Measurements from ENCODE around the gene COL9A1.

DNA sequence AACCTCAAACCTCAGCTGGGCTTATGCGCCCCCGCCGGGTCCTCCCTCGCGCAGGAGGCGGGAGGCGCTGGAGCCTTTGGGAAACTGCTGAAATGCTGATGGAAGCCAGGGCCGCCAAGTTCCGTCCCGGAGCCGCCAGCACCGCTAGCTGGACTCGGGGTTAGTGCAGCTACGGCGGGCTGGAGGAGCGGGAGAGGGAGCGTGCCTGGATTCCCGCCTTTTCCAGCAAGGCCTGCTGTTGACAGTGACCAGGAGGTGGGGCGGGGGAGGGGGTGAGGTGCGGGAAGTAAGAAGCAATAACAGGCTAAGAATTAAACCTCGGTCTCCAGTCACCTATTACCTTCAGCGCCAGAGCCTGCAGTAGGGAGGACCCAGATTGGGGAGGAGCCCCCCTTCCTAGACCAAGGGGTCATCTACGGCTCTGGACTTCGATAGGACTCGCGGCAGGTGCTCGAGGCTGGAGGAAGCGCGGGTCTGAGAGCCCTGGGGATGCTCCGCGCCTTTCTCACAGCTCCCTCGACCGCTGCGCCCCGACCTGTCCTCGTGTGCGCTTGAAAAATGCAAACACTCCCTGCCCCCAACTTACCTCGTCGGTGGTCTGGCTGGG lies 20.5 kb downstream of the COL9A1 start:
- TF ChIP-seq, protein P1, sequence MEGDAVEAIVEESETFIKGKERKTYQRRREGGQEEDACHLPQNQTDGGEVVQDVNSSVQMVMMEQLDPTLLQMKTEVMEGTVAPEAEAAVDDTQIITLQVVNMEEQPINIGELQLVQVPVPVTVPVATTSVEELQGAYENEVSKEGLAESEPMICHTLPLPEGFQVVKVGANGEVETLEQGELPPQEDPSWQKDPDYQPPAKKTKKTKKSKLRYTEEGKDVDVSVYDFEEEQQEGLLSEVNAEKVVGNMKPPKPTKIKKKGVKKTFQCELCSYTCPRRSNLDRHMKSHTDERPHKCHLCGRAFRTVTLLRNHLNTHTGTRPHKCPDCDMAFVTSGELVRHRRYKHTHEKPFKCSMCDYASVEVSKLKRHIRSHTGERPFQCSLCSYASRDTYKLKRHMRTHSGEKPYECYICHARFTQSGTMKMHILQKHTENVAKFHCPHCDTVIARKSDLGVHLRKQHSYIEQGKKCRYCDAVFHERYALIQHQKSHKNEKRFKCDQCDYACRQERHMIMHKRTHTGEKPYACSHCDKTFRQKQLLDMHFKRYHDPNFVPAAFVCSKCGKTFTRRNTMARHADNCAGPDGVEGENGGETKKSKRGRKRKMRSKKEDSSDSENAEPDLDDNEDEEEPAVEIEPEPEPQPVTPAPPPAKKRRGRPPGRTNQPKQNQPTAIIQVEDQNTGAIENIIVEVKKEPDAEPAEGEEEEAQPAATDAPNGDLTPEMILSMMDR (IDR thresholded peaks at IDR 0.05): no peak
- TF ChIP-seq POLR2AphosphoS5 (IDR thresholded peaks at IDR 0.05; ENCODE audit: insufficient read depth in 1 of 2, low read depth in 1 of 2) (no peak), POLR2A (IDR thresholded peaks at IDR 0.05) (no peak)
